Right lung (tissue), 10 donors: ENCODE data around the gene SLFN13. TPM values are rescaled to one million over a fixed set of nuclear protein-coding genes. Genes with fewer than 3 reads are reported as not detected.
A peak's percentile ranks its signal among the peaks of the same experiment; 100 is the strongest.
"Not testable (repeated sequence)": the region's sequence is repeated elsewhere in the genome, so short reads cannot be mapped to it uniquely, and the experiment has no call there.

ENCODE experiments used
- DNase-seq, 2 donors: peaks; one replicate each; pipeline ENCODE4 v3.0.0-alpha.2; 2013
- long read RNA-seq, 8 donors: transcript quantifications; one replicate each; lab custom pipeline, GENCODE V29; 2026
- polyA plus RNA-seq, 5 donors: library from polyadenylated mRNA; unstranded; fragments of 120-200 nt; gene quantifications; one replicate each; pipeline versions ENCODE4 v1.2.1 to v1.2.3, GENCODE V29; 2013; ENCODE audit warnings: inconsistent platforms in 1 of 5, low replicate concordance in 1 of 5; ENCODE audit not compliant: insufficient read length in 5 of 5, insufficient read depth in 1 of 5

The SLFN13 gene, protein sequence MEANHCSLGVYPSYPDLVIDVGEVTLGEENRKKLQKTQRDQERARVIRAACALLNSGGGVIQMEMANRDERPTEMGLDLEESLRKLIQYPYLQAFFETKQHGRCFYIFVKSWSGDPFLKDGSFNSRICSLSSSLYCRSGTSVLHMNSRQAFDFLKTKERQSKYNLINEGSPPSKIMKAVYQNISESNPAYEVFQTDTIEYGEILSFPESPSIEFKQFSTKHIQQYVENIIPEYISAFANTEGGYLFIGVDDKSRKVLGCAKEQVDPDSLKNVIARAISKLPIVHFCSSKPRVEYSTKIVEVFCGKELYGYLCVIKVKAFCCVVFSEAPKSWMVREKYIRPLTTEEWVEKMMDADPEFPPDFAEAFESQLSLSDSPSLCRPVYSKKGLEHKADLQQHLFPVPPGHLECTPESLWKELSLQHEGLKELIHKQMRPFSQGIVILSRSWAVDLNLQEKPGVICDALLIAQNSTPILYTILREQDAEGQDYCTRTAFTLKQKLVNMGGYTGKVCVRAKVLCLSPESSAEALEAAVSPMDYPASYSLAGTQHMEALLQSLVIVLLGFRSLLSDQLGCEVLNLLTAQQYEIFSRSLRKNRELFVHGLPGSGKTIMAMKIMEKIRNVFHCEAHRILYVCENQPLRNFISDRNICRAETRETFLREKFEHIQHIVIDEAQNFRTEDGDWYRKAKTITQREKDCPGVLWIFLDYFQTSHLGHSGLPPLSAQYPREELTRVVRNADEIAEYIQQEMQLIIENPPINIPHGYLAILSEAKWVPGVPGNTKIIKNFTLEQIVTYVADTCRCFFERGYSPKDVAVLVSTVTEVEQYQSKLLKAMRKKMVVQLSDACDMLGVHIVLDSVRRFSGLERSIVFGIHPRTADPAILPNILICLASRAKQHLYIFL
- polyA plus RNA-seq = 10 to 100 TPM; 16.5 to 32.6 (median 28.2) TPM
- long read RNA-seq, donor 1, full-length matches to known transcripts = 3 of 3 reads
- long read RNA-seq, donor 1, partial matches to known transcripts = 0 of 3 reads
- long read RNA-seq, donor 1, other reads (novel, unspliced or antisense) = 0 of 3 reads
- long read RNA-seq, donor 2 = 0 reads
- long read RNA-seq, donor 3, full-length matches to known transcripts = 2 of 2 reads
- long read RNA-seq, donor 3, partial matches to known transcripts = 0 of 2 reads
- long read RNA-seq, donor 3, other reads (novel, unspliced or antisense) = 0 of 2 reads
- long read RNA-seq, donor 4, partial matches to known transcripts = 9 of 9 reads
- long read RNA-seq, donor 4, other reads (novel, unspliced or antisense) = 0 of 9 reads
- long read RNA-seq, donor 5, full-length matches to known transcripts = 3 of 3 reads
- long read RNA-seq, donor 5, partial matches to known transcripts = 0 of 3 reads
- long read RNA-seq, donor 5, other reads (novel, unspliced or antisense) = 0 of 3 reads
- long read RNA-seq, donor 6, full-length matches to known transcripts = 2 of 2 reads
- long read RNA-seq, donor 6, partial matches to known transcripts = 0 of 2 reads
- long read RNA-seq, donor 6, other reads (novel, unspliced or antisense) = 0 of 2 reads
- long read RNA-seq, donor 7, full-length matches to known transcripts = 2 of 2 reads
- long read RNA-seq, donor 7, partial matches to known transcripts = 0 of 2 reads
- long read RNA-seq, donor 7, other reads (novel, unspliced or antisense) = 0 of 2 reads
- long read RNA-seq, donor 8, full-length matches to known transcripts = 1 of 1 reads
- long read RNA-seq, donor 8, partial matches to known transcripts = 0 of 1 reads
- long read RNA-seq, donor 8, other reads (novel, unspliced or antisense) = 0 of 1 reads

DNA sequence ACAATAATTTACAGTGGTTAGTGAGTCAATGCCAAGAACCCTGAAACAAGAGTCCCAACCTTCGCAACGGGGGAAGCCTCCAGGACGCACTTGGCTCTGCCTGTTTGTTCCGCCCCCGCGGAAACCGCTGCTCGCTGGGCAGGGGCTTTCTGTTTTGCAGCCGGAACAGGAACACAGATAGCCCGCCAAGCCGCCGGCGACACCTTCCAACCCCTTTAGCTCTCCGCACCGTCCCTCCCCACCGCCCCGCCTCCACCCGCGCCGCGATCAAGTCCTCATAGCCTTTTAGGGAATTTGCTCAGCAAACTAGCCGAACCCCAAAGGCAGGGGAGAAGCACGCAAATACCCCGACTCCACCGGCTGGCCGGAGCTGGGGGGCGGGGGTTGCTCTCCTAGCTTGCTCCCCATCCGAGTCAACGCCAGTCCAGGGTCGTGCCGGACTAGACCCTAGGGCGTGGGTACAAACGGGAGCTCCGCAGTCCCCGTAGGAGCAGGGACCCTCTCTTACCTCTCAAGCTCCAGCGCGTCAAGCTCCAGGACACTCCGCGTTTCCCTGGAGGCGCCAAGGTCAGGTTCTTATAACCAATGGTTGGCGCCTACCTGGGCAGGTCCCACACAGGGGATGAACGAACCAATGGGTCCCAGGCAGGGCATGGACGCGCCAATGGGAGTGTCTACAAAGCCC lies at the start of gene SLFN13:
Gene SLFN13 (minus strand): TSS at position 553 of the 685 bp plus-strand sequence. CDS start 3,086 bp downstream, outside the sequence.
- peak; percentile 55 to 59 for DNase-seq

DNA sequence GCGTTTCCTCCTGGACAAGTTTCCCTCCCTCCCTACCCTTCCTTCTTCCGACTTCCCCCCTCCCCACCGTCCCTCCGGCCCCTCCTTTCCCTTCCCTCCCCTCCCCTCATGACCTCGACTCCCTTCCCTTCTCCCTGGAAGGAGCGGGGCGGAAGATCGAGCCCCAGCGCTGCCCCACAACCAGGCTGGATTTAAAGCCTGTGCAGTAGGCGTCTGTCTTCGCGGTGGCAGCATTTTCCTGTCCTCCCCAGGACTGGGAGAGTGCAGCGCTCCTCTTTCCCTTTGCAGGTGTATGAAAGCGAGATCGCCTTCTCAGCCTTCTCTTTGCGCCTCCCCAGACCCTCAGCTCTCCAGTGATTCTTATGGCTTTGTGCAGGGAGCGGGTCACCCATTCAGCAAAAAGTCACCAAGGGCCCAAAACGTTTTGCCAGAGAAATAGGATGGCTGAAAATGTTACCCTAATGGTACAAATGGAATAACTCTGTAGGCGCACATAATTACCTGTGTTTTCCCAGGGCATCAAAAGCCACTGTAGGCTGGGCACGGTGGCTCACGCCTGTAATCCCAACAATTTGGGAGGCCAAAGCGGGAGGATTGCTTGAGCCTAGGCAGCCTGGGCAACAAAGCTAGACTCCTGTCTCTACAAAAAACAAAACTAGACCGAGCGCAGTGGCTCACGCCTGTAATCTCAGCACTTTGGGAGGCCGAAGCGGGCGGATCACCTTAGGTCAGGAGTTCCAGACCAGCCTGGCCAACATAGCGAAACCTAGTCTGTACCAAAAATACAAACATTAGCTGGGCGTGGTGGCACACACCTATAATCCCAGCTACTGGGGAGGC lies 48.1 kb upstream of the SLFN13 start:
- no peak for DNase-seq

DNA sequence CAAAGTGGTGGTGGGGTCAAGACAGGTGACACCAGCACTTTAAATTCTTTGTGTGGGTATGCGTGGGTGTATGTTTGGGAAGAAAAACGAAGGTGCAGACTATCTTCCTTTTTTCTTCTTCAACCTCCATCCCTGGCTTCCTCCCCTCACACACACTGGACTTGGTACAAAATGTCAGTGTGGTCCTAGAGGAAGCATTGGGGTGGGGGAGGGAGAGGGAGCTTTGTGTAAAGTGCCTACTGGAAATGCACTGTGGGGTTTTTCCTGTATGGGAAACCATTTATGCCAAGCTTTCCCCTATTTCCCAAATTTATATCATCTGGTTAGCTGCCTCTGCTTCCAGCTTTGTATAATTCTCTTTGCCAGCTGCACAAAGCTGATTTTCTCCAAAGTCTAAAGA lies 44.5 kb upstream of the SLFN13 start:
- DNase-seq = no peak

DNA sequence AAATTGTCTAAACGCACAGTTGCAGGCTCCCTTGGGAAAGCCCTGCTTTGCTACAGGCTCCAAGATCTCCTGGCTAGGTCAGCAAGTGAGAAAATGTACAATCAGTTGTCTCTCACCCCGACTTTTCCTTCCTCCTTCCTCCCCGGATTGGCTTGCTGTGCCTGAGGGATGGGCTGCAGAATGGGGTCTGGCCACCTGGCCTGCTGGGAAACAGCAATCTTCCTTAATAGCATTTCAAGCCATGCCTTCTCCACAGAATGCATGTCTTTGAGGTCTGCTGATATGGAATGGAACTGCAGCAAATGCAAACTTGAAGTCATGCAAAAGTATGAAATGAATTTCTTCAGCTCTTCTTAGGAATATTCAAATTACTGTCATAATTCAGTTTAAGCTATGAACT lies 42.9 kb upstream of the SLFN13 start:
- DNase-seq = no peak

DNA sequence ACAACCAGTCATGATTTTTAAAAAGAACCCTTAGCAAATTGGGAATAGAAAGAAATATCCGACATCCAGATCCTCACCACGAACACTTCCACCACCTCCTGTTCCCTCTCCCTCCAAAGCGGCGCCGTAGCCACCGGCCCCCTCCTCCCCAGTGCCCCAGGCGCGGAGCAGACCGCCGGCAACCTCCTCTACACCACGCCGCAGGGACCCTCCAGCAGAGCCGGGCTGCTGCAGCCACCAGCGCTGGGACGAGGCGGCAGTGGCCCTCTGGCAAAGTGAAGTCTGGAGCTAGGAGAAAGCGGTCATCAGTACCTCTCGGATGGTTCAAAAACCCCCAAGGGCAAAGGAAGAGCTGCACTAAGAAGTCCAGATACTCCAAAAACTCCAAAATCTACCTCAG lies 41.4 kb upstream of the SLFN13 start:
- no peak for DNase-seq

DNA sequence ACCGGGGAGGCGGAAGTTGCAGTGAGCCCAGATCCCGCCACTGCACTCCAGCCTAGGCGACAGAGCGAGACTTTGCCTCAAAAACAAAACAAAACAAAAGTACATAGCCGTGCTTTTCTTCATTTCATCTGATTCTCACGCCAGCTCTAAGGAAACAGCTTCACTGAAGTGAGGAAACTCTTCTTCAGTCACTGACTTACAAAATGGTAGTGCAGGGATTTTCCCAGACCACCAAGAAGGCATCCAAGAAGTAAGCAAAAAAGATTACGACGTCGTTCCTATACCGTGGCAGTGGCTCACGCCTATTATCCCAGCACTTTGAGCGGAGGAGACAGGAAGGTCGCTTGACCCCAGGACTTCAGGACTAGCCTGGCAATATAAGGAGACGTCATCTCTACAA lies 40.4 kb upstream of the SLFN13 start:
- no peak for DNase-seq

DNA sequence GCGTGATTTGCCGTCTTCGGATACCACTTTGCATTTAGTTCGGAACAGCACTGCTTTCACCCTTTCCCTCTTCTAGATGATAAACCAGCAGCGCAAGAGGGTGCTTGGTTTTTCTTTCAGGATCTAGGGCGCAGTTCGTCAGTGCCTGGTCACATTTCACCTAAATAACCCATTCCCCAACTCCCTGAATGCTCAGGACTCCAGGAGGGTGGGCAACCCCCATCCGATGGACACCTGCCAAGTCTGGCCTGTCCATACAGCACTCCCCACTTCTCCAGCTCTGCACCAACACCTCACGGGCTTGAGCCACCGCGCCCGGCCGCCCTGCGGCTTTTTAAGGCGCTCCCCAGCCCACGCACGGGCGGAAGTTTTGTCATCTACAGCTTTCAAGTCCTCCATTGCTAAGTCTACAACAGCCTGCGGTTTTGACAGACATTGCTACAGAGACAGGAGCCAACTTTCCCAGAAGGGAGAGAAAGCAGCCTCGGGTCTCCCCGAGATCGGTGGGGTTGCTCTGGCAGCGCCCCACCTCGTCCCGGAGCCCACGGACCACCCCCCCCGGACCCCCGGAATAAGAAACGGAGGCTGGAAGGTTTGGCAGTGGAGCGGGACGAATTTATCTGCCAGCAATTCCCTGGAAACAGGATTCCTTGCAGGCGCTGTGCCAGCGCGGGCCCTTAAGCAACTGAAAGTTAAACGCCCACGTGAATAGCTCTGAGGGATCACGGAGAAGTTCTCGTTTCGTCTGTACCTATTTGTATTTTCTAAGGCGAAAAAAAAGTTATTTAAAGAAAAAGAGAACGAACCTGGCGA lies 38.6 kb upstream of the SLFN13 start:
- DNase-seq = peak; percentile 69 to 81

DNA sequence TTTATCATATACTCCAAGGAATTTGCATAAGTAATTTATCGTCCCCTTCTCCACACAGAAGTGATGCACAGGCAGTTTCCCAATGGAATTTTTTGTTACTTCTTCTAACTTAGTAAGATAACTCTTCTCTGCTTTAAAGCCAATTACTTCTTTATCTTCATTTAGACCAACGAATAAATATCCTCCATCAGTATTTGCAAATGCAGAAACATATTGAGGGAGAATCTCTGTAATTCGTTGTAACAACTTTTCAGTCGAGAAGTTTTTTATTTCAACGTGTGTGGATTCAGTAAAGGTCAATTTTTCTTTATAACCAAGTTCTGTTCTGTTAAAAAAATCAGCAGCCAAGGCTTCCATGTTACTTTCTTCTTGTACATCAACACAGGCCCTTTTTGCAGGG lies 30.7 kb upstream of the SLFN13 start:
- DNase-seq = no peak

DNA sequence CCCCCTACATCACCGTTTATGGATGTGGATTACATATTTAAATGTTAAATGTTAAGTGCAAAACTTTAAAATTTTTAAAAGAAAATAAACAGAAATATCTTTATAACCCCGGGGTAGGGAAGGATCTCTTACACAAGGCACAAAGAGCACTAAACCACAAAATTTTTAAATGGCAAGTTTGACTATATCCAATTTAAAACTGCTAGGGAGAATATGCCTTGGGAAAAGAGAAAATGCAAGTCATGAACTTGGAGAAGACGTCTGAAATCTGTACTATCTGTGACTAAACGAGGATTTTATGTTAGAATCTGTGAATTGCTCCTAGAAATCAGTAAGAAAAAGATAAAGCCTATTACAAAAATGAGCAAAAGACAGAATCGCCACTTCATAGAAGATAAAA lies 28.7 kb upstream of the SLFN13 start:
- DNase-seq = no peak

DNA sequence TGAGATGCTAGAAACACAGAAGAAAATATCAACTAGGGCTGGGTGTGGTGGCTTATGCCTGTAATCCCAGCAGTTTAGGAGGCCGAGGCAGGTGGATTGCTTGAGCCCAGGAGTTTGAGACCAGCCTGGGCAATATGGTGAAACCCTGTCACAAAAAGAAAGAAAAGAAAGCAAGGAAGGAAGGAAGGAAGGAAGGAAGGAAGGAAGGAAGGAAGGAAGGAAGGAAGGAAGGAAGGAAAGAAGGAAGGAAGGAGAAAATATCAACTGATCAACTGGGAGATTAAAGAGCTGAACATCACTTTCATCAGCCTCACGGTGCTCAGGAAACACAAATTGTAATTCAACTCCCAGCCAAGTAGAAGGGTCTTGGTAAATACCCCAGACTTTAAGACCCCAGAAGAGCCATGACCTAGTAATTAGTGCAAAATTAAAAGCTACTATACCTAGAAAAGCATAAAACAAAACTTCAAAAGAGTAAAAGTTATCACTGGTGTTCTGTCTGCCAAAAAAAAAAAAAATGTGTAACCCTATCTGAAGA lies 27.8 kb upstream of the SLFN13 start:
- DNase-seq = no peak

DNA sequence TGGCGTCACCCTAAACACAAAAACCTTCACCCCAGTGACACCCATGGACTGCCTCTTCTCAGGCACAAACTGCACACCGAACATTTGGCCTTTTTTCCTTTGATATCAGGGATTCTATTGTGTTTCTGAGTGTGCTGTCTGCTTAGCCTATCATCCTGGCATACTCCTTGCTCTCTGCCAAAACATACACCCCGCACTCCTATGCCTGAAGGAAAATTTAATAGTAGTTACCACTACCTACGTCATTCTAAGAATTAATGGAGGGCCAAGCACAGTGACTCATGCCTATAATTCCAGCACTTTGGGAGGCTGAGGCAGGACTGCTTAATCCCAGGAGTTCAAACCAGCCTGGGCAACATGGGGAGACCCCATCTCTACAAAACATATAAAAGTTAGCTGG lies 19.9 kb upstream of the SLFN13 start:
- no peak for DNase-seq

DNA sequence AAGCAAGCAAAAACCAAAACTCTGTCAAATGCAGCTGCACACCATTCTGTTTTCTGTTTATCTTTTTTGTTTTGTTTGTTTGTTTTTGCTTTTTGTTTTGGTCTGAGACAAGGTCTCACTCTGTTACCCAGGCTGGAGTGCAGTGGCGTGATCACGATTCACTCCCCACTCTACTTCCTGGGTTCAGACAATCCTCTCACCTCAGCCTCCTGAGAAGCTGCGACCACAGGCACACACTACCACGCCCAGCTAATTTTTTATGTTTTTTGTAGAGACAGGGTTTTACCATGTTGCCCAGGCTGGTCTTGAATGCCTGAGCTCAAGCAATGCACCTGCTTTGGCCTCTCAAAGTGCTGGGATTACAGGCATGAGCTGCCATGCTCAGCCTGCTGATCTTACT lies 19.3 kb upstream of the SLFN13 start:
- no peak for DNase-seq

DNA sequence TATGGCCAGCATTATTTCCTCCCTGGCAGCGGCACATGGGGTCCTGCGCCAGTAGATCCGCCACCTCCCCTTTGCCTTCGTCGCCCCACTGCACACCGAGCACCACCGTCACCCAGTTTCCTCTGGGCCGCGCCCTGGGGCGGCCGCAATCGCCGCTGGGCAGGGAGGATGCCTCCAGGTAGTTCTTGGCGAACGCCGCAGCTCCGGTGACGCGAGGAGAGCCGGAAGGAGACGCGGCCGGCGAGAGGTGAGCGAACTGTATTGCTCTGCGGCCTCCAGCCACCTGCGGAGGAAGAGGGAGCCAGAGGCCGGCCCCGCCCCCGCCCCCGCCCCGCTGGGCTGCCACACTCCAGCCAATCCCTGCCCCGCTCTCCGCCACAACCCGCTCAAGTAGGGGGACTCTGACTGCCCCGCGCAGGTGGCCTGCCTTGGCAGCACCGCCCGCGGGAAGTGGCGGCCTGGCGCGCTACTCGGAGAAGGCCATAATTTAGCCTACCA lies 11.8 kb upstream of the SLFN13 start:
- DNase-seq = peak; percentile 17 to 18

DNA sequence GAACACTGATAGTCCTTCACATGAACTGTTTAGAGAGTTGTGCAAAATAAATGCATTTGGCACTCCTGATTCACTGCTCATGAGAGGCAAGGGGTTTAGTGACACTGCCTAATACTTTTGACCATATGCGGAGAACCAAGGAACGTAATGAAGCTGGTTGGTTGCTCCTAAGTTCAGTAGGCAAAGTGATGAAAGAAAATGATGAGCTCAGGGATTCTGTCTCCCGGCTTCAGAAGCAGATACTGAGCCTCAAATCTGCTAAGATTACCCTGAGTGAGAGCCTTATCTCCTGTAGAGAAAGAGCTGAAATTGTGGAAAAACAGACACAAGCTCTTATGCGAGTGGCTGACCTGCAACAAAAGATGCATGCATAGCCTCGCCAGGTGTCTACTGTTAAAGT lies 5.5 kb upstream of the SLFN13 start:
- DNase-seq = not testable (repeated sequence)

DNA sequence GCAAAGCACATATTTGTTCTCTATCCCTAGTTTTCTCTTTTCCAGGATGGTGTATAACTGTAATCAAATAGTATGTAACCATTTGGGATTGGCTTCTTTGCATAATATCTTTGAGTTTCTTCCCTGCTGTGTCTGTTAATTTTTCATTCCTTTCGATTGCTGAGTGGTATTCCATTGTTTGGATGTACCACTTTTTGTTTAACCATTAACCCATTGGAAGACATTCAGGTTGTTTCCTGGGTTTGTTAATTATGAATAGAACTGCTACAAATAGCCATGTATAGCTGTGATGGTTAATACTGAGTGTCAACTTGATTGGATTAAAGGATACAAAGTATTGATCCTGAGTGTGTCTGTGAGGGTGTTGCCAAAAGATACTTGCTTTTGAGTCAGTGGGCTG lies 4.6 kb upstream of the SLFN13 start:
- no peak for DNase-seq

DNA sequence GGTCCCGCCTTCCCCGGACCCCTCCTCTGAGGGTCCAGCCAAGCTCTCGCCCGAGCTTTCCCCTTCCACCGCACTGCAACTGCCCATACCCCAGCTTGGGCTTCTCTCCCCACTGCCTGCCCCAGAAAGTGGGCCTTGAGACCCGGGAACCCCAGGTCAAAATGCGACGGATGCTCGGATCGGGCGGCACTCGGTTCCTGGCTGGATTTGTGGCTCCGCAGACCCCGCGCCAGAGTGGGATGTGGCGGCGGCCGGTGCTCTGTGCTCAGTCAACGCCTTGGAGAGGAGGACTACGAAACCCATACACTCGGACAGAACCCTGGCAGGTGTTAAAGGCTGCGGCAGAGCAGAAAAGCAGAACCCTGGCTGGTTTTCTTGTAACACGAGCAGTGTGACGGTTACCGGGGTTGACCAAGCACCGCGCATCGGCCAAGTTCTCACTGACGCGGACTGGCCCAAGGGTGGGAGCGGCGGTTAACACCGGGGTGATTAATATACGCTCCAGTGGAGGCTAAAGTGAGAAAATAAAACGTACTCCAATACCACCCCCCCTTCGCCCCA lies 885 bp upstream of the SLFN13 start:
- DNase-seq = peak; percentile 19 to 24

DNA sequence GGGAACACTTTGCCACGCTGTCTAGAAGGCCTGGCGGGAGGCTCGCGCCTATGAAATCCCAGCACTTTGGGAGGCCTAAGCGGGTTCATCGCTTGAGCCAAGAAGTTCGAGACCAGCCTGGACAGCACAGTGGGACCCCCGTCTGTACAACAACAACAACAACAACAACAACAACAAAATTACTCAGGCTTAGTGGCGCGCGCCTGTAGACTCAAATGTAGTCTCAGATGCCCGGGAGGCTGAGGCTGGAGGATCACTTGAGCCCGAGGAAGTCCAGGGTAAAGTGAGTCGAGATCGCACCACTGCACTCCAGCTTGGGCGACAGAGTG lies 297 bp upstream of the SLFN13 start:
- no peak for DNase-seq

DNA sequence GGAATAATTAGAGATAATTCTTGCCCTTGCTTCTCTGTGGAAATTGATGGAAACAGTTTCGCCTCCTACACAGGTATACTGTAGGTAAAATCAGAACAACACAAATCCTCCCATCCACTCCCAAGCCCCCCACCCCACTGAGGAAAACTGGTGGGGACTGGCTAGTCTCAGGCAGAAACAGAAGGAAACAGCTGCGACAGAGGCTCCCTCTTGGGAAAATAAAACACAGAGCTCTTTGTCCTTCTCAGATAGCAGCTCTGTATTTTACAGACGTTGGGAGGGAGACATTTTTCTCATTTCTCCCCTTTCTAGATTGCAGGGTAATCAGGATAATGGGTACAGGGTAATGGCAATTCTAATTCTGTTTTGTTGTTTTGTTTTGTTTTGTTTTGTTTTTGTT lies 1.1 kb downstream of the SLFN13 start:
- no peak for DNase-seq
